Measurements from ENCODE around the gene C5orf63. TPM values are rescaled to one million over a fixed set of nuclear protein-coding genes. Genes with fewer than 3 reads are reported as not detected.

Gene C5orf63
- total and polyA plus RNA-seq, 9 of the 15 experiments (the other 6 are each of a cell fraction or from before 2014, with no cell fraction given), result 1.8 to 24.6 (median 6.2) TPM

DNA sequence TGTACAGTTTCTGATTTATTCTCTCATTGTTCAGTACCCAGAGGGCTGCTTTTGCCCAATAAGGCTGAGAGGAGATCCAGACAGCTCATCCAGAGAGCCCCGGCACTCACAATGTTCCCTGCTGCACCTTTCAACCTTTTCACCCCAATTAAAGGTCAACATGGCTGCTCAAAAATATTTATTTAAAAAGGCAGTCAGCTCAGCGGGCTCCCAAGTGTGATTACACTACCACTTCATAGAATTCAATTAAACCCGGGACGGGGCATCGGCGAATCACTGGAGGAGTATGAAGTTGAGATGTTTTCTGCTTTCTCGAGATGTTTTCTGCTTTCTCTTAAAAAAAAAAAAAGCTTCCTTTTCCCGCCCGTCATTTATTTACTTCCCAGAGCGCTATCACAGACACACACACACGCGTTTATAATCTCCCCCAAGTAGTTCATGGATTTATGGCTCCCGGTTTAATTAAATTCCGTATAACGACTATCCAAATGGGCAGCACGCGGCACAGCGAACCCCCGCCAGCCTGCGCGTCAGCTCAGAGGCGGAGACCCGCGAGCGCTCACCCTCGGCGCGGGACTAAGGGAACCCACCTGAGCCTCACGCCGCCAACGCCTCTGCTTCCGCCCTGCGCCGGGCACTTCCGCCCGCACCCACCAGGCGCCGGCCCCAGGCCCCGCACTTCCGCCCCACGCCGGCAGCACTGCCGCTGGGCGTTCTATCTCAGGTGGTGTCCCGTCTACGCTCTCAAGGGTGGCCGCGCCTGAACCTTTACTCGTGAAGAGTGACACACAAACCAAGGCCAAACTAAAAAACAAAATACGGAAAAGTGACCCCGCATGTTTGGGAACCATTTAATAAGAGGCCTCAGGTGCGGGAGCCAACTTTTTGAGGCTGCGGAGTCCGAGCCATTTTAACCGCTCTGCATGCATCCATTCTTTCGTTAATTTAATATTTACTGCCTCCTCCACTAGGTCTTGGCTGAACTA lies at the start of gene C5orf63 (continued):
- TF ChIP-seq THRAP3 (IDR thresholded peaks at IDR 0.05; ENCODE audit: borderline replicate concordance) (no peak), CBFB (CRISPR knock-in tag; IDR thresholded peaks at IDR 0.05) (no peak)
- TF ChIP-seq, protein P1, sequence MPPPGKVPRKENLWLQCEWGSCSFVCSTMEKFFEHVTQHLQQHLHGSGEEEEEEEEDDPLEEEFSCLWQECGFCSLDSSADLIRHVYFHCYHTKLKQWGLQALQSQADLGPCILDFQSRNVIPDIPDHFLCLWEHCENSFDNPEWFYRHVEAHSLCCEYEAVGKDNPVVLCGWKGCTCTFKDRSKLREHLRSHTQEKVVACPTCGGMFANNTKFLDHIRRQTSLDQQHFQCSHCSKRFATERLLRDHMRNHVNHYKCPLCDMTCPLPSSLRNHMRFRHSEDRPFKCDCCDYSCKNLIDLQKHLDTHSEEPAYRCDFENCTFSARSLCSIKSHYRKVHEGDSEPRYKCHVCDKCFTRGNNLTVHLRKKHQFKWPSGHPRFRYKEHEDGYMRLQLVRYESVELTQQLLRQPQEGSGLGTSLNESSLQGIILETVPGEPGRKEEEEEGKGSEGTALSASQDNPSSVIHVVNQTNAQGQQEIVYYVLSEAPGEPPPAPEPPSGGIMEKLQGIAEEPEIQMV (tag; conservative IDR thresholded peaks at IDR 0.05; ENCODE audit: low read depth), result no peak
- TF ChIP-seq, protein P2, sequence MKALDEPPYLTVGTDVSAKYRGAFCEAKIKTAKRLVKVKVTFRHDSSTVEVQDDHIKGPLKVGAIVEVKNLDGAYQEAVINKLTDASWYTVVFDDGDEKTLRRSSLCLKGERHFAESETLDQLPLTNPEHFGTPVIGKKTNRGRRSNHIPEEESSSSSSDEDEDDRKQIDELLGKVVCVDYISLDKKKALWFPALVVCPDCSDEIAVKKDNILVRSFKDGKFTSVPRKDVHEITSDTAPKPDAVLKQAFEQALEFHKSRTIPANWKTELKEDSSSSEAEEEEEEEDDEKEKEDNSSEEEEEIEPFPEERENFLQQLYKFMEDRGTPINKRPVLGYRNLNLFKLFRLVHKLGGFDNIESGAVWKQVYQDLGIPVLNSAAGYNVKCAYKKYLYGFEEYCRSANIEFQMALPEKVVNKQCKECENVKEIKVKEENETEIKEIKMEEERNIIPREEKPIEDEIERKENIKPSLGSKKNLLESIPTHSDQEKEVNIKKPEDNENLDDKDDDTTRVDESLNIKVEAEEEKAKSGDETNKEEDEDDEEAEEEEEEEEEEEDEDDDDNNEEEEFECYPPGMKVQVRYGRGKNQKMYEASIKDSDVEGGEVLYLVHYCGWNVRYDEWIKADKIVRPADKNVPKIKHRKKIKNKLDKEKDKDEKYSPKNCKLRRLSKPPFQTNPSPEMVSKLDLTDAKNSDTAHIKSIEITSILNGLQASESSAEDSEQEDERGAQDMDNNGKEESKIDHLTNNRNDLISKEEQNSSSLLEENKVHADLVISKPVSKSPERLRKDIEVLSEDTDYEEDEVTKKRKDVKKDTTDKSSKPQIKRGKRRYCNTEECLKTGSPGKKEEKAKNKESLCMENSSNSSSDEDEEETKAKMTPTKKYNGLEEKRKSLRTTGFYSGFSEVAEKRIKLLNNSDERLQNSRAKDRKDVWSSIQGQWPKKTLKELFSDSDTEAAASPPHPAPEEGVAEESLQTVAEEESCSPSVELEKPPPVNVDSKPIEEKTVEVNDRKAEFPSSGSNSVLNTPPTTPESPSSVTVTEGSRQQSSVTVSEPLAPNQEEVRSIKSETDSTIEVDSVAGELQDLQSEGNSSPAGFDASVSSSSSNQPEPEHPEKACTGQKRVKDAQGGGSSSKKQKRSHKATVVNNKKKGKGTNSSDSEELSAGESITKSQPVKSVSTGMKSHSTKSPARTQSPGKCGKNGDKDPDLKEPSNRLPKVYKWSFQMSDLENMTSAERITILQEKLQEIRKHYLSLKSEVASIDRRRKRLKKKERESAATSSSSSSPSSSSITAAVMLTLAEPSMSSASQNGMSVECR (CRISPR knock-in tag; IDR thresholded peaks at IDR 0.05), result no peak
